Vagina (tissue), 2 donors: ENCODE measurements around the gene SLC8A2.

ENCODE experiments used
- CTCF ChIP-seq, 3 experiments: fragments of 450-650 bp in 2 of 3; fragments of 200-600 bp in 1 of 3; sonication (generic) in 1 of 3; IDR thresholded peaks; one replicate each; pipeline ENCODE4 v1.5.1; 2017 to 2019; ENCODE audit warnings: antibody characterized with exemption in 3 of 3, mild to moderate bottlenecking in 2 of 3, moderate library complexity in 2 of 3
- POLR2A ChIP-seq, 2 donors: fragments of 450-650 bp; IDR thresholded peaks; one replicate each; pipeline ENCODE4 v1.6.1; 2017; ENCODE audit warnings: antibody characterized with exemption in 2 of 2, mild to moderate bottlenecking in 2 of 2, moderate library complexity in 2 of 2

- TF ChIP-seq CTCF (IDR thresholded peaks at IDR 0.05) (no peak), POLR2A (IDR thresholded peaks at IDR 0.05) (no peak)
These were observed 19.9 kb upstream of the SLC8A2 start for GRCh38 chr19:47491358-47492136.
